Measurements from ENCODE around the gene MARCHF2. TPM values are rescaled to one million over a fixed set of nuclear protein-coding genes. Genes with fewer than 3 reads are reported as not detected.

The MARCHF2 gene
- total and polyA plus RNA-seq, 9 of the 15 experiments (the other 6 are each of a cell fraction or from before 2014, with no cell fraction given): 0.39 to 6.4 (median 2.2) TPM

GRCh38 chr19:8387688-8388611 is 25.2 kb upstream of the MARCHF2 start (continued):
- TF ChIP-seq, protein P1, sequence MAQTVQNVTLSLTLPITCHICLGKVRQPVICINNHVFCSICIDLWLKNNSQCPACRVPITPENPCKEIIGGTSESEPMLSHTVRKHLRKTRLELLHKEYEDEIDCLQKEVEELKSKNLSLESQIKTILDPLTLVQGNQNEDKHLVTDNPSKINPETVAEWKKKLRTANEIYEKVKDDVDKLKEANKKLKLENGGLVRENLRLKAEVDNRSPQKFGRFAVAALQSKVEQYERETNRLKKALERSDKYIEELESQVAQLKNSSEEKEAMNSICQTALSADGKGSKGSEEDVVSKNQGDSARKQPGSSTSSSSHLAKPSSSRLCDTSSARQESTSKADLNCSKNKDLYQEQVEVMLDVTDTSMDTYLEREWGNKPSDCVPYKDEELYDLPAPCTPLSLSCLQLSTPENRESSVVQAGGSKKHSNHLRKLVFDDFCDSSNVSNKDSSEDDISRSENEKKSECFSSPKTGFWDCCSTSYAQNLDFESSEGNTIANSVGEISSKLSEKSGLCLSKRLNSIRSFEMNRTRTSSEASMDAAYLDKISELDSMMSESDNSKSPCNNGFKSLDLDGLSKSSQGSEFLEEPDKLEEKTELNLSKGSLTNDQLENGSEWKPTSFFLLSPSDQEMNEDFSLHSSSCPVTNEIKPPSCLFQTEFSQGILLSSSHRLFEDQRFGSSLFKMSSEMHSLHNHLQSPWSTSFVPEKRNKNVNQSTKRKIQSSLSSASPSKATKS (CRISPR knock-in tag; IDR thresholded peaks at IDR 0.05): no peak
- TF ChIP-seq ZNF232 (CRISPR knock-in tag; IDR thresholded peaks at IDR 0.05) (no peak), SRSF3 (IDR thresholded peaks at IDR 0.05; ENCODE audit: insufficient read depth, low read length) (no peak), FOS (IDR thresholded peaks at IDR 0.05; ENCODE audit: extremely low read depth, insufficient read length) (no peak), ATF3 (IDR thresholded peaks at IDR 0.05) (peak; percentile 89), ATF3 (CRISPR knock-in tag; conservative IDR thresholded peaks at IDR 0.05) (no peak), KAT2B (IDR thresholded peaks at IDR 0.05; ENCODE audit: low read depth, low read length) (no peak), TCF3 (CRISPR knock-in tag; IDR thresholded peaks at IDR 0.05) (peak; percentile 66), ARNT (IDR thresholded peaks at IDR 0.05) (no peak), ID3 (CRISPR knock-in tag; IDR thresholded peaks at IDR 0.05) (no peak), ID3 (tag; IDR thresholded peaks at IDR 0.05) (no peak), MEF2D (tag; conservative IDR thresholded peaks at IDR 0.05; ENCODE audit: low read depth) (no peak), SUPT5H (IDR thresholded peaks at IDR 0.05) (no peak), PRDM10 (IDR thresholded peaks at IDR 0.05; ENCODE audit: partially characterized antibody) (no peak), HSF4 (CRISPR knock-in tag; IDR thresholded peaks at IDR 0.05; ENCODE audit: borderline replicate concordance) (no peak), SAFB (IDR thresholded peaks at IDR 0.05; ENCODE audit: borderline replicate concordance, low read depth, low read length) (no peak)
- TF ChIP-seq, protein P2, sequence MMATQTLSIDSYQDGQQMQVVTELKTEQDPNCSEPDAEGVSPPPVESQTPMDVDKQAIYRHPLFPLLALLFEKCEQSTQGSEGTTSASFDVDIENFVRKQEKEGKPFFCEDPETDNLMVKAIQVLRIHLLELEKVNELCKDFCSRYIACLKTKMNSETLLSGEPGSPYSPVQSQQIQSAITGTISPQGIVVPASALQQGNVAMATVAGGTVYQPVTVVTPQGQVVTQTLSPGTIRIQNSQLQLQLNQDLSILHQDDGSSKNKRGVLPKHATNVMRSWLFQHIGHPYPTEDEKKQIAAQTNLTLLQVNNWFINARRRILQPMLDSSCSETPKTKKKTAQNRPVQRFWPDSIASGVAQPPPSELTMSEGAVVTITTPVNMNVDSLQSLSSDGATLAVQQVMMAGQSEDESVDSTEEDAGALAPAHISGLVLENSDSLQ (IDR thresholded peaks at IDR 0.05): peak; percentile 29; the same call in 1 of the 2 replicates
